BLaER1 (cell line): ENCODE data around the gene SULT1C2.
"Not testable (repeated sequence)": the region's sequence is repeated elsewhere in the genome, so short reads cannot be mapped to it uniquely, and the experiment has no call there.

Experiments
- H3K27ac ChIP-seq: shearing (Covaris generic); formaldehyde crosslinking; 2 replicates; pipeline ENCODE4 v1.8.1; 2022
- H3K27me3 ChIP-seq: shearing (Covaris generic); formaldehyde crosslinking; 2 replicates; pipeline ENCODE4 v1.8.1; 2022
- H3K36me3 ChIP-seq: shearing (Covaris generic); formaldehyde crosslinking; 2 replicates; pipeline ENCODE4 v1.8.1; 2022
- H3K4me1 ChIP-seq: shearing (Covaris generic); formaldehyde crosslinking; 2 replicates; pipeline ENCODE4 v1.8.1; 2022
- H3K4me2 ChIP-seq: shearing (Covaris generic); formaldehyde crosslinking; 2 replicates; pipeline ENCODE4 v1.8.1; 2022
- H3K4me3 ChIP-seq: shearing (Covaris generic); formaldehyde crosslinking; 2 replicates; pipeline ENCODE4 v1.8.1; 2022
- H3K9ac ChIP-seq: shearing (Covaris generic); formaldehyde crosslinking; 2 replicates; pipeline ENCODE4 v1.8.1; 2022
- H3K9me3 ChIP-seq: shearing (Covaris generic); formaldehyde crosslinking; 2 replicates; pipeline ENCODE4 v1.8.1; 2022
- H4K20me1 ChIP-seq: shearing (Covaris generic); formaldehyde crosslinking; 2 replicates; pipeline ENCODE4 v1.8.1; 2022
- Cebpa-rat ChIP-seq: shearing (Covaris generic); IDR thresholded peaks from 2 replicates; pipeline ENCODE4 v1.8.1; 2022

SULT1C2 gene

DNA sequence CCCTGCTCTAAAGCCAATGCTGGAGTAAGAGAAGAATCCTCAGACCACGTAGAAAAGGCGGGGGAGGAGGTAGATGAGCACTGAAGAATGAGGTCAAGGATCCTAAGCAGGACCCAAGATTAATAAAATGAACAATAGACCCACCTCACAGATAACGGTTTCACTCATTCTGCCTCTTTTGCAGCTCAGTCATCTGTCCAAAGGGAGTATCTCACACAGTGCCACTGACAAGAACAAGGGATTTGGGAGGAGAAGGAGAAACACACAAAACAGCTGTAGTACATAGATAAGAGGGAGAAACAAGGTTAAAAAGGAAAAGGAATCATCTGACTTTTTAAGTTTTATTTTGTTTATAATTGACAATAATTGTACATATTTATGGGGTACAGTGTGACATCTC lies 58.1 kb downstream of the SULT1C2 start:
- H3K4me2 ChIP-seq = no peak overlapping the region
- no peak overlapping the region for H3K9ac ChIP-seq
- H3K27ac ChIP-seq = no peak overlapping the region
- no peaks in the 10 kb centered on the region for H3K36me3 ChIP-seq
- H3K4me1 ChIP-seq = no peaks in the 10 kb centered on the region
- H3K9me3 ChIP-seq = peaks cover 12% of the 10 kb centered on the region; the same call in 1 of the 2 replicates
- no peaks in the 10 kb centered on the region for H4K20me1 ChIP-seq
- H3K4me3 ChIP-seq = no peak overlapping the region
- TF ChIP-seq Cebpa-rat = no peak
- no peaks in the 10 kb centered on the region for H3K27me3 ChIP-seq

DNA sequence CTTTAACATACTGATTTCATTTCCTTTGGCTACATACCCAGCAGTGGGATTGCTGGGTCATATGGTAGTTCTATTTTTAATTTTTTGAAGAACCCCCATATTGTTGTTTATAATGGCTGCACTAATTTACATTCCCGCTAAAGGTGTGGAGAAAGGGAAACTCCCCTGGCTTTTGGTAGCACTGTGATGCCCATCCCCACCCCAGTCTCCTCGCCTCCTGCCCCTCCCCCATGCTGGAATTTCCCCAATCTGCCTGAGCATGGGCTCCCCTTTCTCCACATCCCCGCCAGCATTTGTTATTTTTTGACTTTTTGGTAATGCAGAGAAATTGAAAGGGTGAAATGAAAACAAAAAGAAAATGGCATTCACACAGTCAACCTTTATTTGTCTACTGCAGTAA lies 59.1 kb downstream of the SULT1C2 start:
- H3K9ac ChIP-seq = no peak overlapping the region
- H3K27me3 ChIP-seq = no peaks in the 10 kb centered on the region
- no peaks in the 10 kb centered on the region for H4K20me1 ChIP-seq
- H3K27ac ChIP-seq = no peak overlapping the region
- H3K4me3 ChIP-seq = no peak overlapping the region
- TF ChIP-seq Cebpa-rat = no peak
- H3K36me3 ChIP-seq = no peaks in the 10 kb centered on the region
- H3K4me1 ChIP-seq = peaks cover 5% of the 10 kb centered on the region; the same call in 1 of the 2 replicates
- H3K4me2 ChIP-seq = no peak overlapping the region
- H3K9me3 ChIP-seq = peaks cover 12% of the 10 kb centered on the region; the same call in 1 of the 2 replicates

DNA sequence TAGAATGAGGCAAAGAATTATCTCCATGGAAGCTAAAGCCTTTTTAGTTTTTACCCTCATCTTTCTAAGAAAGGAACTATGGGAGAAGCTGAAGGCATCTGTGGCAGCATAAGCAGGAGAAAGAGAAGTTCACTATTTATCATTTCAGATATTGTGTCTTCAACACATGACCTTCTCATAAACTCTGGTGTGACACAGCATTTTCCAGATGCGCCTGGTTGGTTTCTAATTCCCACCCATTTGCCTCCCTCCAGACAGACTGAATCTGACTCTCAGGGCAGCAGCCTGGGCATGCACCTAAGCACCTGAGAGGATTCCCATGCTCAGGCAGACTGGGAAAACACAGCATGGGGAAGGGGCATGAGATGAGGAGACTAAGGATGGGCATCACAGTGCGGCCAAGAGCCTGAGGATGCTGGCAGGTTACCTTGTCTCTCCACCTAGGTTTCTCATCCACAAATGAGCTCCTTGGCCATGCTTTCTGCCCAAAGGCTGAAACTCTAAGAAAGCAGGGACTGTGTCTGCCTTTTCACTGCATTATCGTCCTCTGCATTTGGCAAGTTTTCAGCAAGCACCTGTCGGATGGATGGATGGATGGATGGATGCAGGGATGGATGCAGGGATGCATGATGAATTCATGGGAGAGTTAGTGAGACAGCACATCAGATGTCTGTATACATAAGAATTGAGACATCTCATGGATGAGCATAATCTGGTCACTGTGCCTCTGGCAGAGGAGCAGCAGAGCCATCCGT lies 60.3 kb downstream of the SULT1C2 start:
- H4K20me1 ChIP-seq = no peaks in the 10 kb centered on the region
- H3K9ac ChIP-seq = no peak overlapping the region
- H3K27me3 ChIP-seq = no peaks in the 10 kb centered on the region
- peaks cover 5% of the 10 kb centered on the region; the same call in 1 of the 2 replicates for H3K4me1 ChIP-seq
- TF ChIP-seq Cebpa-rat = no peak
- H3K4me2 ChIP-seq = no peak overlapping the region
- peaks cover 12% of the 10 kb centered on the region; the same call in 1 of the 2 replicates for H3K9me3 ChIP-seq
- H3K36me3 ChIP-seq = no peaks in the 10 kb centered on the region
- H3K27ac ChIP-seq = no peak overlapping the region
- H3K4me3 ChIP-seq = no peak overlapping the region

DNA sequence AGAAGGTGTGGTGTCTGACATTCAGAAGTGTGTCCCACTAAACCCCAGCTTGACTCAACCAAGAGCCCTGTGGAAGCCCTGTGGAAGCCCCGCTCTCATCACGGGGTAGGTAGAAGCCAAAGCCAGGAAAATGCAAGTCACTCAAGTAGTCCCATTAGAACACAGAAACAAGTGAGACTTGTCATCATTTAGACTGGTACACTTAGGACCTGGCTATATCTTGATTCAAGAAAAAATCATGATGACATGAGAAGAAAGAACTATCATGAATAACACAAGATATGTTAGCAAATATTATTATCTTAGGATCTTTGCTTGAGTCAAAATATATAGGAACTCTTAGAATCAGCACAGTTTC lies 60.9 kb downstream of the SULT1C2 start:
- H4K20me1 ChIP-seq = no peaks in the 10 kb centered on the region
- H3K27me3 ChIP-seq = no peaks in the 10 kb centered on the region
- H3K27ac ChIP-seq = no peak overlapping the region
- H3K4me3 ChIP-seq = no peak overlapping the region
- no peak overlapping the region for H3K4me2 ChIP-seq
- no peak for TF ChIP-seq Cebpa-rat
- H3K9ac ChIP-seq = no peak overlapping the region
- H3K4me1 ChIP-seq = peaks cover 5% of the 10 kb centered on the region; the same call in 1 of the 2 replicates
- peaks cover 10% of the 10 kb centered on the region; the same call in 1 of the 2 replicates for H3K9me3 ChIP-seq
- no peaks in the 10 kb centered on the region for H3K36me3 ChIP-seq

DNA sequence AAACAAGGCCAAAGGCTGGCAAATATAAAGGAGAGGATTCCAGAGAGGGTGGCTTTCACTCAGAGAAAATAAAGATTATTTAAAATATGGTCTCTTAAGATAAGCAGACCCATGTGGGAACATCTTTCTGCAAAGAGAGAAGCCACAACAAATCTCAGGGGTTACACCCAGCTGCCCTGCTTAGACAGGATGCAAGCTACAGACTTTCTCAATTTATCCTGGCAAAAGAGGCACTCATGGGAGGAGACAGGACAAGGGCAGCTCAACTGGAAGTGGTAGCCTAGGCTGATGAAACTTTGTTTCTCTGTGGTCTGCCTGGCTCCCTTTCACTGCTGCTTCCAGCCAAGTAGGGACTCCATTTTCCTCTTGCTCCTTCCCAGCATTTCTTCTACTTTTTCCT lies 63.2 kb downstream of the SULT1C2 start:
- Histone ChIP-seq H3K9ac (no peak overlapping the region), H3K36me3 (no peaks in the 10 kb centered on the region), H3K27me3 (no peaks in the 10 kb centered on the region), H3K4me3 (no peak overlapping the region), H3K4me1 (peaks cover 5% of the 10 kb centered on the region; the same call in 1 of the 2 replicates), H3K27ac (no peak overlapping the region), H3K4me2 (no peak overlapping the region; the same call in 1 of the 2 replicates), H3K9me3 (no peaks in the 10 kb centered on the region), H4K20me1 (no peaks in the 10 kb centered on the region)
- no peak for TF ChIP-seq Cebpa-rat

DNA sequence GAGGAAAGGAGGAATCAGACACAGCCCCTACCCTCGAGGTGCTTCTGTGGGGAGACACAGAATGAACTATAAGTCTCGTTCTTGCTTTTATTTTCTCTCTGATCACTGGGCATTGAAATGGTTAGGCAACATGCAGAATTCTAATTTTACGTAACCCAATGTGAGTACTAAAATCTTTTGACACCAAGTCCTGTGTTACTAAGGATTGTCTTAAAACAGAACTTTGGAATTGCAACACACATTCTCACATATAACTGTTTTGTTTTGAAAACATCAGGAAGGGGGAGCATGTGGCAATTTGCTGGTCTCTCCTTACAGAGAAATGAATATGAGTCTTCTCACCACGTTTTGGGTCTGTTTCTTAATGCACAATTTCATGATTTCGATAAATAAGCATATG lies 65.4 kb downstream of the SULT1C2 start:
- no peak overlapping the region for H3K27ac ChIP-seq
- no peak overlapping the region for H3K4me3 ChIP-seq
- no peak overlapping the region for H3K4me2 ChIP-seq
- no peaks in the 10 kb centered on the region for H3K36me3 ChIP-seq
- no peaks in the 10 kb centered on the region for H4K20me1 ChIP-seq
- H3K9ac ChIP-seq = no peak overlapping the region
- peaks cover 5% of the 10 kb centered on the region; the same call in 1 of the 2 replicates for H3K4me1 ChIP-seq
- no peaks in the 10 kb centered on the region for H3K27me3 ChIP-seq
- TF ChIP-seq Cebpa-rat = no peak
- no peaks in the 10 kb centered on the region for H3K9me3 ChIP-seq

DNA sequence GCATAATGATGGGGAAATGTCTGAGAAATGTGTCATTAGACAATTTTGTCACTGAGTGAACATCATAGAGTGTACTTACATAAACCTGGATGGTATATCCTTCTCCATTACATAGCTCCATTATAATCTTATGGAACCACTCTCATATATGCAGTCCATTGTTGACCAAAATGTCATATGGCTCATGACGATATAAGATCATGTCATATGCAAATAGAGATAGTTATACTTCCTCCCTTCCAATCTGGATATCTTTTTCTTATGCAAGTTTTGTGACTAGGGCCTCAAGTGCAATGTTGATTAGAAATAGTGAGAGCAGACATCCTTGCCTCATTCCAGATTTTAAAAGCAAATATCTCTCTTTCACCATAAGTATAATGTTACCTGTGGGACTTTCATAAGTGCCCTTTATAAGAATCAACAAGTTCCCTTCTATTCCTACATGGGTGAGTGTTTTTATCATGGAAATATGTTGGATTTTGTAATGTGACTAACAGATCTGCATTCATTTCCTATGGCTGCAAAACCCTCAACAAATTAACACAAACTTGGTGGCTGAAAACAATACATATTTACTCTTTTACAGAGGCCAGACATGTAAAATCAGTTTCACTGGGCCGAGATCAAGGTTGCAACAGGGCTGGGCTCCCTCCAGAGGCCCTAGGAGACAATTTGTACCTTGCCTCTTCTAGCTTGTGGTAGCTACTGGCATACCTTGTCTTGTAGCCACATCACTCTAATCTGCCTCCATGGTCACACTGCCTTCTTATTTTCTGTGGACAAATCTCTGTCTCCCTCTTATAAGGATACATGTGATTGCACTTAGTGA lies 67.4 kb downstream of the SULT1C2 start:
- no peaks in the 10 kb centered on the region for H4K20me1 ChIP-seq
- H3K4me1 ChIP-seq = peaks cover 5% of the 10 kb centered on the region; the same call in 1 of the 2 replicates
- no peak for TF ChIP-seq Cebpa-rat

DNA sequence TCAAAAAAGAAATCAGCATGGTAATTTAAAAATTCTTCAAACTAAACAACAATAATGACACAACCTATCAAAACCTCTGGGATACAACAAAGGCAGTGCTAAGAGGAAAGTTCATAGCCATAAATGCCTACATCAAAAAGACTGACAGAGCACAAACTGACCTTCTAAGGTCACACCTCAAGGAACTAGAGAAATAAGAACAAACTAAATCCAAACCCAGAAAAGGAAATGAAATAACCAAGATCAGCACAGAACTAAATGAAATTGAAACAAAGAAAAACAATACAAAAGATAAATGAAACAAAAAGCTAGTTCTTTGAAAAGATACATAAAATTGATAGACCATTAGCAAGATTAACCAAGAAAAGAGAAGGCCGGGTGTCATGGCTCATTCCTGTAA lies 70.6 kb downstream of the SULT1C2 start:
- H3K4me2 ChIP-seq, H3K27me3 ChIP-seq, H3K36me3 ChIP-seq: not testable (repeated sequence)

More for the DNA sequence above, 67.4 kb downstream of the SULT1C2 start:
- Histone ChIP-seq H3K9me3 (no peaks in the 10 kb centered on the region), H3K4me2 (no peak overlapping the region), H3K27me3 (no peaks in the 10 kb centered on the region), H3K36me3 (no peaks in the 10 kb centered on the region), H3K4me3 (no peak overlapping the region), H3K27ac (no peak overlapping the region), H3K9ac (no peak overlapping the region)

More for the DNA sequence above, 70.6 kb downstream of the SULT1C2 start:
- H3K4me3 ChIP-seq, H4K20me1 ChIP-seq, H3K9ac ChIP-seq, H3K27ac ChIP-seq, H3K9me3 ChIP-seq, H3K4me1 ChIP-seq: not testable (repeated sequence)
